GM21825 (cell line): ENCODE results near the gene ZMAT3.
A peak's percentile ranks its signal among the peaks of the same experiment; 100 is the strongest.
"Not testable (repeated sequence)": the region's sequence is repeated elsewhere in the genome, so short reads cannot be mapped to it uniquely, and the experiment has no call there.

Source experiments
- ATAC-seq: cut with Tn5 transposase; IDR thresholded peaks from one replicate; pipeline ENCODE4 v1.9.1; 2021; ENCODE audit warnings: mild to moderate bottlenecking, moderate library complexity; ENCODE audit not compliant: unreplicated experiment

The ZMAT3 gene

GRCh38 chr3:179069762-179070390 is 1.7 kb downstream of the ZMAT3 start:
- no peak for ATAC-seq

GRCh38 chr3:179068779-179069530 is 2.7 kb downstream of the ZMAT3 start:
- no peak for ATAC-seq

GRCh38 chr3:179067839-179068238 is 3.8 kb downstream of the ZMAT3 start:
- no peak for ATAC-seq

GRCh38 chr3:179067291-179067690 is 4.3 kb downstream of the ZMAT3 start:
- ATAC-seq = no peak

- no peak for ATAC-seq
These were observed 7.6 kb downstream of the ZMAT3 start for GRCh38 chr3:179063945-179064560.

GRCh38 chr3:179056326-179056725 is 15.3 kb downstream of the ZMAT3 start:
- ATAC-seq = no peak

GRCh38 chr3:179054565-179054964 is 17.0 kb downstream of the ZMAT3 start:
- ATAC-seq = not testable (repeated sequence)

GRCh38 chr3:179046497-179047353 is 24.9 kb downstream of the ZMAT3 start:
- peak; percentile 87 for ATAC-seq

GRCh38 chr3:179045719-179046402 is 25.7 kb downstream of the ZMAT3 start:
- peak; percentile 64 for ATAC-seq

- not testable (repeated sequence) for ATAC-seq
These were observed 32.7 kb downstream of the ZMAT3 start for GRCh38 chr3:179038899-179039251.

GRCh38 chr3:179038216-179038898 is 33.3 kb downstream of the ZMAT3 start:
- no peak for ATAC-seq

GRCh38 chr3:179037351-179037750 is 34.3 kb downstream of the ZMAT3 start:
- no peak for ATAC-seq

GRCh38 chr3:179036626-179037300 is 34.8 kb downstream of the ZMAT3 start:
- no peak for ATAC-seq

- ATAC-seq = no peak
These were observed 35.4 kb downstream of the ZMAT3 start for GRCh38 chr3:179036226-179036625.

- no peak for ATAC-seq
These were observed 36.4 kb downstream of the ZMAT3 start for GRCh38 chr3:179035232-179035631.

GRCh38 chr3:179033304-179033657 is 38.3 kb downstream of the ZMAT3 start:
- not testable (repeated sequence) for ATAC-seq

- ATAC-seq = not testable (repeated sequence)
These were observed 38.9 kb downstream of the ZMAT3 start for GRCh38 chr3:179032454-179033303.

GRCh38 chr3:179029096-179029495 is 42.5 kb downstream of the ZMAT3 start:
- no peak for ATAC-seq

GRCh38 chr3:179028408-179028807 is 43.2 kb downstream of the ZMAT3 start:
- no peak for ATAC-seq
